Pancreas (tissue), 10 donors: ENCODE measurements around the gene GRID1. TPM values are rescaled to one million over a fixed set of nuclear protein-coding genes. Genes with fewer than 3 reads are reported as not detected.
A peak's percentile ranks its signal among the peaks of the same experiment; 100 is the strongest.

Experiments used
- ATAC-seq, 4 donors: fragments of 200-7000 bp; cut with Tn5 transposase; one replicate each; pipeline versions ENCODE4 v1.8.0 to v1.9.1; 2020; ENCODE audit warnings: mild to moderate bottlenecking in 4 of 4, moderate library complexity in 4 of 4
- DNase-seq, 6 donors: peaks; one replicate each; pipeline ENCODE4 v3.0.0-alpha.2; 2020
- FAIRE-seq: peaks from 2 replicates; lab custom pipeline; 2012; peaks lifted over from hg19 to GRCh38; lab: Jason Lieb, UNC
- H3K27ac ChIP-seq, 4 donors: fragments of 200-600 bp; sonication (generic); 1 replicate in 3 of 4; 2 replicates in 1 of 4; pipeline versions ENCODE4 v1.5.0 to v1.8.0; 2020
- H3K27me3 ChIP-seq, 4 donors: fragments of 200-600 bp; one replicate each; pipeline ENCODE4 v1.8.0; 2021
- H3K36me3 ChIP-seq, 3 donors: fragments of 200-600 bp; sonication (generic) in 1 of 3; one replicate each; pipeline versions ENCODE4 v1.5.0 to v1.8.0; 2020 to 2021
- H3K4me1 ChIP-seq, 3 donors: fragments of 200-600 bp; one replicate each; pipeline ENCODE4 v1.8.0; 2021
- H3K4me3 ChIP-seq, 4 donors: fragments of 200-600 bp; sonication (generic) in 2 of 4; one replicate each; pipeline versions ENCODE4 v1.5.0 to v1.8.0; 2020 to 2021
- H3K9me3 ChIP-seq, 4 donors: fragments of 200-600 bp; one replicate each; pipeline ENCODE4 v1.8.0; 2021
- CTCF ChIP-seq, 4 donors: fragments of 200-600 bp; sonication (generic) in 3 of 4; IDR thresholded peaks; one replicate each; pipeline versions ENCODE4 v1.5.0 to v1.8.0; 2021; ENCODE audit warnings: antibody characterized with exemption in 4 of 4
- WGBS, 2 donors: extraction: QIAGEN DNeasy Blood & Tissue Kit; methylation state at CpG; one replicate each; pipeline ENCODE4 v1.1.7; 2013; 5-methylcytosine and 5-hydroxymethylcytosine counted together
- intact Hi-C, 3 donors: fragments of 100-400 bp; cut with DNase I; formaldehyde crosslinking; loops; one replicate each; pipeline versions ENCODE4 v1.11.1 to v1.14.2; 2022
- polyA plus RNA-seq, 2 donors: library from polyadenylated mRNA; stranded (reverse); fragments of 200-250 nt; gene quantifications; one replicate each; pipeline ENCODE4 v1.2.3, GENCODE V29; 2013
- total RNA-seq, 6 donors: library from RNA; stranded (reverse); fragmentation: NEBNext Ultra II Directional in 4 of 6; extraction: Animal tissue kit (Norgen Biotek cat#: 25700) in 4 of 6; gene quantifications; one replicate each; pipeline versions ENCODE4 v1.2.1 to v1.2.4, GENCODE V29; 2021 to 2023
- donor health status: healthy with polysubstance abuse.
- donor health status: DM: no; HTN: no; CAD: no; lungs with moderate emphysema.
- donor health status: DM: no; HTN: no; CAD: no.
- donor health status: control.
- donor health status: control.
- donor health status: Bipolar disorder and iron deficiency.
- donor health status: DM: yes; HTN: yes; CAD: no.
- donor health status: DM: no; HTN: no; CAD: no.
- donor health status: DM: no; HTN: no; CAD: no.
- donor health status: DM: yes; HTN: yes; CAD: no.

The GRID1 gene
- total and polyA plus RNA-seq, 8 donors = 0.05 to 1.5 (median 0.91) TPM

GRCh38 chr10:85788570-85788969 is 578.0 kb downstream of the GRID1 start:
- DNase-seq = no peak
- no peak for ATAC-seq
- FAIRE-seq = no peak
- no peaks in the 10 kb centered on the region for H3K27me3 ChIP-seq
- H3K4me1 ChIP-seq = no peaks in the 10 kb centered on the region
- no peaks in the 10 kb centered on the region for H3K36me3 ChIP-seq
- no peak overlapping the region for H3K4me3 ChIP-seq
- no peak for TF ChIP-seq CTCF (IDR thresholded peaks at IDR 0.05)
- H3K9me3 ChIP-seq = no peaks in the 10 kb centered on the region
- WGBS, 2 donors = 74 to 78% methylated on average over 4 of the region's 4 CpGs
- intact Hi-C loops = no loop called here
- no peak overlapping the region for H3K27ac ChIP-seq

- Histone ChIP-seq H3K9me3 (no peaks in the 10 kb centered on the region), H3K4me3 (no peak overlapping the region), H3K4me1 (no peaks in the 10 kb centered on the region), H3K36me3 (no peaks in the 10 kb centered on the region), H3K27ac (no peak overlapping the region), H3K27me3 (no peaks in the 10 kb centered on the region)
- intact Hi-C loops = no loop called here
- no peak for TF ChIP-seq CTCF (IDR thresholded peaks at IDR 0.05)
- FAIRE-seq (no peak), ATAC-seq (no peak), DNase-seq (no peak)
- 87 to 88% methylated on average over 3 of the region's 3 CpGs for WGBS, 2 donors
These were observed 578.7 kb downstream of the GRID1 start for GRCh38 chr10:85787881-85788280.

- DNase-seq (no peak), FAIRE-seq (no peak), ATAC-seq (no peak)
- WGBS, 2 donors = 70 to 88% methylated on average over 5 of the region's 5 CpGs
- Histone ChIP-seq H3K36me3 (no peaks in the 10 kb centered on the region), H3K27me3 (no peaks in the 10 kb centered on the region), H3K4me3 (no peak overlapping the region), H3K27ac (no peak overlapping the region), H3K4me1 (no peaks in the 10 kb centered on the region), H3K9me3 (no peaks in the 10 kb centered on the region)
- intact Hi-C loops = no loop called here
- TF ChIP-seq CTCF (IDR thresholded peaks at IDR 0.05) = no peak
These were observed 579.2 kb downstream of the GRID1 start for GRCh38 chr10:85787393-85787792.

- 40 to 54% methylated on average over 10 of the region's 10 CpGs for WGBS, 2 donors
- FAIRE-seq (no peak), DNase-seq (no peak), ATAC-seq (peak in 2 of 4 donors; percentile 39 to 52)
- Histone ChIP-seq H3K27ac (no peak overlapping the region), H3K4me3 (no peak overlapping the region), H3K36me3 (no peaks in the 10 kb centered on the region), H3K9me3 (no peaks in the 10 kb centered on the region), H3K4me1 (no peaks in the 10 kb centered on the region), H3K27me3 (no peaks in the 10 kb centered on the region)
- TF ChIP-seq CTCF (IDR thresholded peaks at IDR 0.05) = no peak
- intact Hi-C loops = no loop called here
These were observed 580.1 kb downstream of the GRID1 start for GRCh38 chr10:85786401-85786899.

GRCh38 chr10:85784792-85785191 is 581.8 kb downstream of the GRID1 start:
- no peak for FAIRE-seq
- 46 to 53% methylated on average over 5 of the region's 5 CpGs for WGBS, 2 donors

More at GRCh38 chr10:85784792-85785191, 581.8 kb downstream of the GRID1 start:
- no peak for TF ChIP-seq CTCF (IDR thresholded peaks at IDR 0.05)
- DNase-seq (no peak), ATAC-seq (no peak)
- H3K4me3 ChIP-seq = no peak overlapping the region
- intact Hi-C loops = no loop called here
- H3K36me3 ChIP-seq = no peaks in the 10 kb centered on the region
- no peaks in the 10 kb centered on the region for H3K9me3 ChIP-seq
- no peak overlapping the region for H3K27ac ChIP-seq
- H3K4me1 ChIP-seq = no peaks in the 10 kb centered on the region
- no peaks in the 10 kb centered on the region for H3K27me3 ChIP-seq
